OCI-LY7 (cell line): ENCODE data around the gene GLMP.

Experiments used
- EZH2phosphoT487 ChIP-seq: fragments of 200-600 bp; sonication (generic); IDR thresholded peaks from 2 replicates; pipeline ENCODE4 v1.6.1; 2018; ENCODE audit warnings: low read depth, borderline replicate concordance, mild to moderate bottlenecking, mixed run types, antibody characterized with exemption, low read length, moderate library complexity, mixed read lengths
- TF ChIP-seq, protein P1 (sequence below): fragments of 200-600 bp; sonication (generic); conservative IDR thresholded peaks from 2 replicates; pipeline ENCODE4 v1.5.1; 2014; ENCODE audit warnings: mild to moderate bottlenecking, antibody characterized with exemption, low read length, moderate library complexity, mixed read lengths

DNA sequence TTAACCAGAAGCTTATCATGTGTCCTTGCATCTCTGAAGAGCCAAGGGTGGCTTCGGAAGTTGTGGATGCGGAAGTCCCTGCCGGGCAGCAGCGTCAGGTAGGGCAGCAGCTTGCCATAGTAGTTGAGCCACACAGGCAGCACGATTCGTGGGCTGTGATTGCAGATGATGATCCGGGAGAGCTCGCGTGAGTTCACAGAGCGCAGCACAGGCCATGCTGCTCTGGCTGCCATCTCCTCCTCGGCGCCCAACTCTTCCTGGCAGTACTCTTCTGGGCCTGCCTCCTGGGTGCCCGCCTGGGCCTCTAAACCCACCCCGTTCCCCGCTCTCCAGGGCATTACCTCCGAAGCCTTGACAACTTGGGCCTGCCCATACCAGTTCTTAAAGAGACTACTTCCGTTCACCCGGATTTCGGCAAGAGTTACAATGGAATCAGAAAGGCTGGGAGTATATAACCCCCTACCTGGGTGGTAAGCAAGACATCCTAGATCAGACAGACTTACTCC lies 3.4 kb upstream of the GLMP start, which contains the start of gene VHLL:
- TF ChIP-seq, protein P1, sequence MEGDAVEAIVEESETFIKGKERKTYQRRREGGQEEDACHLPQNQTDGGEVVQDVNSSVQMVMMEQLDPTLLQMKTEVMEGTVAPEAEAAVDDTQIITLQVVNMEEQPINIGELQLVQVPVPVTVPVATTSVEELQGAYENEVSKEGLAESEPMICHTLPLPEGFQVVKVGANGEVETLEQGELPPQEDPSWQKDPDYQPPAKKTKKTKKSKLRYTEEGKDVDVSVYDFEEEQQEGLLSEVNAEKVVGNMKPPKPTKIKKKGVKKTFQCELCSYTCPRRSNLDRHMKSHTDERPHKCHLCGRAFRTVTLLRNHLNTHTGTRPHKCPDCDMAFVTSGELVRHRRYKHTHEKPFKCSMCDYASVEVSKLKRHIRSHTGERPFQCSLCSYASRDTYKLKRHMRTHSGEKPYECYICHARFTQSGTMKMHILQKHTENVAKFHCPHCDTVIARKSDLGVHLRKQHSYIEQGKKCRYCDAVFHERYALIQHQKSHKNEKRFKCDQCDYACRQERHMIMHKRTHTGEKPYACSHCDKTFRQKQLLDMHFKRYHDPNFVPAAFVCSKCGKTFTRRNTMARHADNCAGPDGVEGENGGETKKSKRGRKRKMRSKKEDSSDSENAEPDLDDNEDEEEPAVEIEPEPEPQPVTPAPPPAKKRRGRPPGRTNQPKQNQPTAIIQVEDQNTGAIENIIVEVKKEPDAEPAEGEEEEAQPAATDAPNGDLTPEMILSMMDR, result no peak
- TF ChIP-seq EZH2phosphoT487, result no peak
